Lung microvascular endothelial cell (primary cell): ENCODE data around the gene NELL1. TPM values are rescaled to one million over a fixed set of nuclear protein-coding genes. Genes with fewer than 3 reads are reported as not detected.
"Not testable (repeated sequence)": the region's sequence is repeated elsewhere in the genome, so short reads cannot be mapped to it uniquely, and the experiment has no call there.

Experiments
- DNase-seq, 2 donors: peaks; one replicate each; pipeline versions ENCODE4 v3.0.0 to v3.0.0-alpha.2; 2010; ENCODE audit warnings: low read depth in 2 of 2
- total RNA-seq: library from RNA; depleted of rRNA; stranded (reverse); fragments of >200 nt; gene quantifications from 2 replicates; pipeline ENCODE4 v1.2.1, GENCODE V29; 2014

NELL1 gene
- total RNA-seq, 1 donor from 2014 or later, result not detected

GRCh38 chr11:21105196-21105917 is 436.0 kb downstream of the NELL1 start:
- DNase-seq, result no peak

GRCh38 chr11:21109341-21109740 is 440.0 kb downstream of the NELL1 start:
- no peak for DNase-seq

DNA sequence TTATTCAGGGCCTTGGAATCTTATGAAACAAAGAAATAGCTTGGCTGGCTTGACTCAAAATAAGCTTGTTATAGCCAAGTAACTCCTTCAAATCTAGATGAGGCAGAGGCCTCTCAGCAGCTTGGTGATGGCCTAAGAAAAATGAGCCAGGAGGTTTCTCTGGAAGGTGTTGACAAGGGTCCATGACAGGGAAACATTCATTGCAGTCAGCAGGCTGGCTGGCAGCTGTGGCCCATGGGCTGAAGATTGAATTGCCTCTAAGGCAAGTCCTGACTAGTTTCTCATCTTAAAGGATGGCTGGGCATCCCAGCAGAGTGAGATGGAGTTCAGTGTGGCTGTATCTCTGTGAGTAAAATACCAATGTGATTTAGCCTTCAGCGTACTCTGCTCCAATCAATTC is 441.0 kb downstream of the NELL1 start:
- DNase-seq, result no peak

GRCh38 chr11:21113876-21114275 is 444.5 kb downstream of the NELL1 start:
- no peak for DNase-seq

- DNase-seq, result no peak
Observed at GRCh38 chr11:21116009-21116408, 446.6 kb downstream of the NELL1 start.

- no peak for DNase-seq
Observed at GRCh38 chr11:21119411-21119810, 450.0 kb downstream of the NELL1 start.

GRCh38 chr11:21121991-21122390 is 452.6 kb downstream of the NELL1 start:
- no peak for DNase-seq

GRCh38 chr11:21122523-21122922 is 453.1 kb downstream of the NELL1 start:
- DNase-seq, result no peak

GRCh38 chr11:21132146-21132720 is 462.8 kb downstream of the NELL1 start:
- DNase-seq, result no peak

GRCh38 chr11:21133244-21133643 is 463.9 kb downstream of the NELL1 start:
- DNase-seq, result no peak

DNA sequence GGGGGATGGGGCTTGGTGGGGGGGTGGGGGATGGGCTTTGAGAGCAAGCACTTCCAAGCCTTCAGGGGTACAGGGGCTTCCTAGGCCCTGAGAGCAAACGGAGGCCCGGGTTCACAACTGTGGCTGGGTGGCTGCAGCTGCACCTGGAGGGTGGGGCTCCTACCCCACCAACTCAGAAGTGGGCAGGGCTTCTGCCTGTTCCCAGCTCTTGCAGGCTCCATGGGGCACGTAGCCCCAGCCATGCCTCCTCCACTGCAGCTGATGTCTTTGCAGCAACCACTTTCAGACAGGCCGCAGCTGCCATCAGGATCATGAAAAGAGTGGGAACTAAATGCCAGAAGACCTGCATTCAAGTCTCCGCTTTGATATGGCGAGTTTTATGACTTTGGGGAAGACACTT is 464.3 kb downstream of the NELL1 start:
- DNase-seq, result no peak

- no peak for DNase-seq
Observed at GRCh38 chr11:21137803-21138202, 468.4 kb downstream of the NELL1 start.

GRCh38 chr11:21141557-21141956 is 472.2 kb downstream of the NELL1 start:
- DNase-seq, result not testable (repeated sequence)

DNA sequence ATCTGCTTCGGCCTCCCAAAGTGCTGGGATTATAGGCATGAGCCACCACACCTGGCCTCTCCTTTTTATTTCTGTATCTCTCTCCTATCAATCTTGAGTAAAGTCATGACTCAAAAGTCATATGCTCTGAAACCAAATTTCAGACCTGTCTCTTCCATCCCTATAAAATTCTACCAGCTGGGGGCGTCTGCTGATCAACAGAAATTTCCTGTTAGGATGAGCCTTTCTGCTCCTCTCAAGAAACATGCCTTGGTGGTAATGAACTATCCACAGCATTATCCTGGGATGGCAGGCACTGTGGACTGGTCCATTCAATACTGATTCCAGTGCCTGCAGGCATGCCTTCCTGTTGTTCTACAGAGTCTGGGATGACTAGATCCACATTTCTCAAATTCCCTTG is 472.6 kb downstream of the NELL1 start:
- no peak for DNase-seq

- no peak for DNase-seq
Observed at GRCh38 chr11:21144531-21144930, 475.1 kb downstream of the NELL1 start.

- no peak for DNase-seq
Observed at GRCh38 chr11:21148376-21148775, 479.0 kb downstream of the NELL1 start.

DNA sequence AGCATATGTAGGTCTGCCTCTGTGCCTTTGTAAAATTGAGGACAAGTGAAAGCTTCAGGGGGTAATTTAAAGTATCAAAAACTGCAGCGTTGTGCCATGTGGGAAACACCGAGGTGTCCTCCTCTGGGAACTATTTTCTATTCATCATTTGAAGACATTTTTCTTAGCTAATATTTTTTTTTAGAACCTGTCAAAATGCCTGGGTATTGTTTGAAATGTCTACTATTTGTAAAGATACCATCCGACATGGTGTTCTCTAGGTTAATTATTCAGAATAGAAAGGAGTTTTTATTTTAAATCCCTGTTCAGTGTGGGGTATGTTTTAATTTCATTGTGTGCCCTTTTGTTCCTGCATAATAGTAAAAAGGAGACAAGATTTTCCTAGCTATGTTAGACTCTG is 490.8 kb downstream of the NELL1 start:
- DNase-seq, result no peak

DNA sequence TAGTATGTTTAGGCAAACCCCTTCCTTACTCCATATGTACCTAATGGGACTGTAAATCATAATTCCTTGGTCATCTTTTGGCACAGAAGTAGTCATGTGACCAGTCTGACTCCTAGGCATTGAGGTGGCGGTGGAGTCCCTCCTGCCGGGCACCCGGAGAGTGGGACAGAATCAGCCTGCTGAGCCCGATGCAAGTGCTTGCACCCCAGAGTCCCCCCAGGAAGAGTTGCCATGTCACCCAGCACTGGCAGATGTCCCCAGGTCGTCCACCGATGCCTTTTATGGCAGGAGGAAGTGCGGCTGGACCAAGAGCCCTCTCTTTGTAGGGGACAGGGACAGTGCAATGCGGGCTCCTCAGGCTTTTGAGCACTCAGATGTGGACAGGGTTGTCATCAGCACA is 500.3 kb downstream of the NELL1 start:
- DNase-seq, result no peak

GRCh38 chr11:21173476-21173875 is 504.1 kb downstream of the NELL1 start:
- no peak for DNase-seq

GRCh38 chr11:21174781-21175180 is 505.4 kb downstream of the NELL1 start:
- DNase-seq, result no peak

- no peak for DNase-seq
Observed at GRCh38 chr11:21177379-21177778, 508.0 kb downstream of the NELL1 start.

- DNase-seq, result no peak
Observed at GRCh38 chr11:21179770-21180169, 510.4 kb downstream of the NELL1 start.

DNA sequence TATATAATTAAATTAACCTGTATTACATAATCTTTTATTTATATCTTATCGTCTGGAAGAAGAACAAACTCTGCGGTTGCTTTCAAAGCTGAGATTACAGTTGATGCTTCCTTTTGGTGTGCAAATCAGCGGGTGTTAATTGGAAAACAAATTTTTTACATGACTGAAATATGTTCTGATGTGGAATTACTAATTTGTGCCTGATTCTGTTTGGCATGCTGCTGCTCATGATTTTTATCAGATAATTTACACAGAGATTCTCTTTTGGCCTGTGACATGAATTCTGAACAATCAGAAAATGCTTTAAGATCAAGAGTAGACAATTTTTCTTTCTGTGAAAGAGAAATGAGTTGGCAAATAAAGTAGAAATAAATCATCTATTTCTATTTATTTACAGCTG is 510.8 kb downstream of the NELL1 start:
- DNase-seq, result no peak

GRCh38 chr11:21185959-21186358 is 516.6 kb downstream of the NELL1 start:
- no peak for DNase-seq
